GM21825 (cell line): ENCODE results near the gene SCN5A.

Experiments used
- ATAC-seq: cut with Tn5 transposase; IDR thresholded peaks from one replicate; pipeline ENCODE4 v1.9.1; 2021; ENCODE audit warnings: mild to moderate bottlenecking, moderate library complexity; ENCODE audit not compliant: unreplicated experiment

The SCN5A gene

DNA sequence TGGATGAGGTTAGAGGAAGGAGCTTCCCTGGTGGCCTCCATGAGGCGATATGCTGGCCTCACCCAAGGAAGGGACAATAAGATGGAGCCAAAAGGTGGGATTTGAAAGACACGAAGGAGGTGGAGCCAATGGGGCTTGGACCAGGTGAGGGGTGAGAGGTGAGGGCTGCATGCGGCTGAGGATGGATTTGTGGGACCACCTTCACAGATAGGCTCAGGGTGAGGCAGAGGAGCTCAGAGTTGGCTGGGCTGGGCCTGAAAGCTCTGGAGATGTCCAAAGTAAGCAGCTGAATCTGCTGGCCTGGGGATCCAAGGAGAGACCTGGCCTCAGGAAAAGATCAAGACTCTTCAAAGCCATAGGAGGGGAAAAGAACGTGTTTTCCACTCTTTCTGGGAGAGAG is 103.5 kb downstream of the SCN5A start:
- no peak for ATAC-seq

DNA sequence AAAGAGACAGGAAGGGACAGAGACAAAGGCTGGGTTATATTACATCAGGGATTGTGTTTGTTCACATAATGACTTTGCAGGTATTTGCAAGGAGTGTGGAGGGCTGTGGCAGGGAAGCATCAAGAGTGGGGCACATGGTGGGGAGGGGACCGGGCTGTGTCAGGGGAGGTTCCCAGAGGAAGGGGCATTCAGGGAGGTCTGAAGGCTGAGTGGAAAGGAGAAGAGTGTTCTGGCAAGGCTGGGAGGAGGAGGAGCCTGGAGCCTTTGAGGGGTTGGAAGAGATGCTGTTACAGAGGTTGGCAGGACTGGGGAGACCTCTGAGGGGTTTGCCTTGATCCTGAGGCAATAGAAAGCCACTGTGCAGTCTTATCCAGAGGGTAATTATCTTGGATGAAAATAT is 103.9 kb downstream of the SCN5A start:
- no peak for ATAC-seq

DNA sequence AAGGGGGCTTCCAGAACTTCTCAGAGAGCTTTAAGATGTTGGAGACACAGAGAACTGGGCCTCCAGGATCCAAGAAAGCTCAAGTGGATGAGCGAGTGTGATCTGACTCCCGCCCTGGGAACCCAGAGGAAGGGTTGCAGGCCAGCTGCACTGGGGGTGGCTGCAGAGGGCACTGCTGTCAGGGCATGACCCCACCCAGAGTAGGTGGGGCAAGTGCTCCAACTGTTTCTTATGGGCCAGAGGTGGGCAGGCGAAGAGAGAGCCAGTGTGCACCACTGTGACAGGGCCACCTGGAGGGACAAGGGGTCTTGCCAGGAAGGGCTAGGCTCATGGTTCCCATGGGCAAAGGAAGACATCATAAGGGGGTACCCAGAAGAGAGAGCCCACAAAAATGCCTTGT is 104.6 kb downstream of the SCN5A start:
- no peak for ATAC-seq

DNA sequence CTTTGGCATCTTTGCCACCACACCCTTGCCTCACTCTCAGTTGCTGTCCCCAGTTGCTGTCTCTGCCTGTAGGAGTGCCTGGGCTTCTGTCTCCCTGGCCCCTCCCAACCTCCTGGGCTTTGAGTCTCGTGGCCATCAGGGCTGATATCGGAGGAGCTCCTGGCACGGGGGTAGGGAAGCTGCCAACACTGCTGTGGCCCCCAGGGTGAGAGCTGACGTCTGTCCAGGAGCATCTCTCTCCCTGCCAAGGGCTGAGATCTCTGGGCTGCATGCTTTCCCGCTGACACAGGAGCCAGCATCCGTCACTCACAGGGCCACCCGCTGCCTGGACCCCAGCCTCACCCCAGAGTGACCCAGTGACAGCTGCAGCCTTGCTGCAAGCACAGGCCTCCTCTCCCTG is 105.9 kb downstream of the SCN5A start:
- ATAC-seq = no peak

DNA sequence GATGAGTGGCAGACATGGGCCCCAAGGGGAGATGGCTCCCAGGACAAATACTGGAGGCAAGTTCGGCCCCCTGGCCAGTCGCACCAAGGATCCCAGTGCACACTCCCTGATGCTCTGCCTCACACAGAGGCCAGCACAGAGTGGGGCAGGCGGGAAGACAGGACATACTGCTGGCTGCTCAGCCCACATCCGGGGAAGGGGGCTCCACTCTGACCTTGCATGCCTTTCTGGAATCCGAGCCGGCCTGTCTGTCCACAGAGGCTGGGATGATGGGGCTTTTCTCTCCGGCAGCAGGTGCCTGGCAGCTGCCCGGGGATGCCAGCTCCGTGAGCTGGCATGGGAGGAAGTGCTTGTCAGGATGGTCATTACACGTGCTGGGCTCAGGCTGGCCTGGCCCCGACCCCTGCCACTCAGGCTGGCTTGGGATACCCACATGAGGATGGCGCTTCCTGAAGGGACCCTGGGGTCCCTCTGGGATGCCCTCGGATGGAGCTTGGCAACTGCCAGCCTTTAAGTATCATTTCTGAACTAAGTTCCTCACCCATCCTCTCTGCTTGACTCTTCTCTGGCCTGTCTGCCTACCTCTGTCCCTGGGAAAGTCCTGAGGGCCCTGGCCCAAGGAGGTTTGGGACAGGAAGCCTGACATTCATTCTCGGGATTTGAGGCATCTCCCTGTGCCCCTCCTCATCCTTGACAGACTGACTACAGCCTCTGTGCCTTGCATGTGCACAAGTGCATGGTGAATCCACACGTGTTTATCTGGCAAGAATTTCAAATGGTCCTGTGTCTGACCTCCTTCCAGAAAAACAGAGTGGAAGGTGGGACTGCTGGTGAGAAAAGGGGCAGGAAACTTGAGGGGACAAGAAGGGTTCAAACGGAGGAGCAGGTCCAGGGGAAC is 106.8 kb downstream of the SCN5A start:
- ATAC-seq = no peak

DNA sequence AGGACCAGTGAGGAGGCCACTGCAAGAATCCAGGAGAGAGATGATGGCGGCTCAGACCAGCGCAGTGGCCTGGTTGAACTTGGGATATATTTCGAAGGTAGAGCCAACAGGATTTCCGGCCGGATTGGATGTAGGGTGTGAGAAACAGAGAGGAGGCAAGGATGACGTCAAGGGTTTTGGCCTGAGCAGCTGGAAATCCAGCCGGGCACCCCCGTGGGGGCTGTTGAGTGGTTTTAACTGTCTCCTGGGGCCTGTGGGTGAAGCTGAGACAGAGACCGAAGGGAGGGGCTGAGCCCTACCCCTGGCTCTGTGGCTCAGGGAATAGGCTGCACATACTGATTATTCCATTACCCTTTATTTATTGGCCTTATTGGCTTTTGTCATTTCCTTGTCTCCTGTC is 107.7 kb downstream of the SCN5A start:
- no peak for ATAC-seq

DNA sequence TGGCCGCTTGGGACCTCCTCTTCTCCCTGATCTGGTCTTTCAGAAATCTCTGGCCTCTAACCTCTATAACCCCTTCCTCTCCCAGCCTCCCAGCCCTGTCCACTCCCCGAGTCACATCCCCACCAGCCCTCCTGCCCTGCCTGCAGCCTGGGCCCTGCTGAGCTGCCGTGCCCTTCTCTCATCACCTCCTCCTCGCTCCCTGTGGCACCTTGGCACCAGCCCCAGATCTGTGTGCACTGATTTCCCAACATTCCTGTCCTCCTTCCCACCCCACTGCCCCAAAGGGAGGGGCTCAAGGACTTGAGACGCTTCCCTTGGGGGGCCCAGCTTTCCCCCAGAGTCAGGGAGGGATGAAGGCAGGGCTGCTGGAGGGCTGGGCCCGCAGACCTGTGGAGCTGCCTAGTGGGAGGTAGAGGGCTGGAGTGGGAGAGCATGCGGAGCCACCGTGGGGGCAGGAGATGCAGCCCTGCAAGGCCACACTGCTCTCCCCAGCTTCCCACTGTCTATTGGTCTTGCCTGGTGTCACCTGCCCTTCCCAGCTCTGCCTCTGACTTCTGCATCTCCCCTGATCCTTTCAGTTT is 110.6 kb downstream of the SCN5A start:
- no peak for ATAC-seq

DNA sequence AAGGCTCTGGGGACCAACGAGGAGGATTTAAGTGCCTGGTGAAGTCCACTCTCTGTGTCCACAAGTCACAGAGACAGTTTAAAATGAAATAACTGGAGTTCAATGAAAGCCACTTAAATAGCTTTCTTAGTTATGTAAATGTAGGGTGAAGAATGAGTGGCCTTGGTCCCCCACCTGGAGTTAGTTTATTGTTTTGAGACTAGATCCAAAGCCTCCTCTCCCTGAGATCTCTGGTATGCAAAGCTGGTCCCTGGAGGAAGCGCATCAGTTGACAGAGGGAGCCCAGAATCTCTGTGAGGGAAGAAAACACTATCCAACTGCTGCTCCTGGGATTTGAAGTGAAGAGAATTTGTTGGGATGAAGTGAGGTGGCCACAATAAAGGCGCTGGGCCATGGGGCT is 112.8 kb downstream of the SCN5A start:
- ATAC-seq = no peak

DNA sequence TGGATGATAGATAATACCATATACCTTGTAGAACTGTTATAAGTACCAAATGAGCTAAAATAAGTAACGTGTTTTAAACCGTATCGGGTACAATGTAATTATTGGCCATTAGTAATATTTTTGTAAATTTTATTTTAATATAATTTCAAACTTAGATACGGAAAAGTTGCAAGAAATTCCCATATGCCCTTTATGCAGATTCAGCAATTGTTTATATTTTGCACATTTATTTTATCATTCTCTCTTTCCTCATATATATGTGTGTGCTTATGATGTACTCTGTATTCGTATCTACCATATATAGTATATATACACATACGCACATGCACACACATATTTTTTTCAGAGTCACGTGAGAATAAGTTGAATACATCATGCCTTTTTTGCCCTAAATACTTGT is 114.9 kb downstream of the SCN5A start:
- no peak for ATAC-seq

DNA sequence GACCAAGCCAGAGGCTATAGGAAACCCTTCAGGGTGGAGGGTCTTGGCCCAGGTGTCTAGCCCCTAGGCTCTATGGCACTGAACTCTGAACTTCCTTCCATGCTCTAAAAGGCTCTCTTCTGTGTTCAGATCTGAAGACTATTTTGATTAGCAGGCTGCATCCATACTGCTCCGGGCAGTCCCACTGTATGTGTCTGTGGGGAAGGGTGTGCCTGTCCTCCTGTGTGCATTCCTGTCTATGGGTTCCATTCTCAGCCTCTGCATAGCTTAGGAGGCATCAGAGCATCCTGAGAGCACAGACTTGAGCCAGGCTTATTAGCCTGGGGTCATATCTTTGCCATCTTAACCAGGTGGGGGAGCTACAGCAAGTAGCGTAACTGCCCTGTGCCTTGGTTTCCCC is 115.3 kb downstream of the SCN5A start:
- ATAC-seq = no peak

DNA sequence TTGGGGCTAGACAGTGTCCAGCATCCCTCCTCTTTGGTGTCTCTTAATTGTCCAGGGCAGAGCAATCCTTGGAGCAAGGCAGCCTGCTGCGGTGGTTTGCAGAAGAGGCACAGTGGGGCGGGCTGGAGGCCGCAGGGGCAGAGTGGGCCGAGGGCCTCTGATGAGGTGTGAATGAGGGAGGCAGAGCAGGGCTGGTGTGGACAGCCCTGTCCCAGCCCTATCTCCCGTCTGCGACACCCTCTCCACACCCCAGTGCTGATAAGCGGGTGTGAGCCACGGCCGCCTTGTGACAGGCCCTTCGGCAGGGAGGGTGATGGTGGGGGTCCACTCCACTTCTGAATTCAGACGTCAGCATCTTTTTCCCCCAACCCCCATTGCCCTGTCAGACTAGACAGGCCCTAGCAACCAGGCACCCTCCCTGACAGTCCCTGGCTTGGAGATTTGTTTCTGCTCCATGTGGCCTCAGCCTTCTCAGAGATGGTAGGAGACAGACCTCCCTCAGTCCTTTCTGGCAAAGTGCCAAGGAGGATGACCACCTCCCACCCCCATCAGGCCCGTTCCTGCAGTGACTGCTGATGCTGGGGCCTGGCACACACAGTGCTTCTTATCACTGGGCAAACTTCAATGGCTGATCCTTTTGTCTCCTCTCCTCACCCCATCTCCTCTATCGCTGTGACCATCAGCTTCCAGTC is 116.1 kb downstream of the SCN5A start:
- no peak for ATAC-seq

DNA sequence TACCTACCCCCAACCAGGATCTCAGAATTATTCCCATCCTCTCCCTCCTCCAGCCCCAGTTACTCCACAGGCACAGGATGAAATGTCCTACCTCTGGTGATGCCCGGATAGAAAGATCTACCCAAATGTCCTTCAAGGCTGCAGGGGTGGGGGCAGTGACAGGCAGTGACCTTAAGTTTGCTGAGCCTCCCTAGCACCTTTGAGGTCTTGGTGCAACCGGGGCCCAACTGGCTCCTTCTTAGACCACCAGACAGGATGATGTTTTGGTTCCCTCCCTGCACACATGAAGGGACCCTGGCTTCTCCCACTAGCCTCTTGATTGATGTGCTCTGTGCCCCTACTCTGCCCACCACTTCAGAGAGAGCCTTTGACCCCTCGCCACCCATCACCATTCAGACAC is 117.0 kb downstream of the SCN5A start:
- ATAC-seq = no peak

DNA sequence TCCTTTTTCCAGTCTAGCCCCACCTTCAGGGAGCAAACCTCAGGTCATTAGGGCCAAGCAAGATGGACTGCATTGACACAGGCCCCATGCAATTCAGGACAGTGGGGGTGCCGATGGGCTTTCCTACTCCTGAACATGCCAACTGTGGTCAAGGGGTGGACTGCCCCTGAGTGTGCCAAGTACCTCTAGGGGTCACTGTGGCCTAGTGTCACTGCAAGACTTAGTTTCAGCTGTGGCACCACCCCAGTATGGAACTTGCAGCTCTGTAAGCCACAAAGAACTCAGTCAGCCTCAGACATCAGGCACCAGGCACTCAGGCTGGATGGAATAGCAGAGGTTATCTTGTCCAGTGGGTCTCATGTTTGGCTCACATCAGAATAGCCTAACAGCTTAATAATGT is 121.0 kb downstream of the SCN5A start:
- ATAC-seq = no peak

DNA sequence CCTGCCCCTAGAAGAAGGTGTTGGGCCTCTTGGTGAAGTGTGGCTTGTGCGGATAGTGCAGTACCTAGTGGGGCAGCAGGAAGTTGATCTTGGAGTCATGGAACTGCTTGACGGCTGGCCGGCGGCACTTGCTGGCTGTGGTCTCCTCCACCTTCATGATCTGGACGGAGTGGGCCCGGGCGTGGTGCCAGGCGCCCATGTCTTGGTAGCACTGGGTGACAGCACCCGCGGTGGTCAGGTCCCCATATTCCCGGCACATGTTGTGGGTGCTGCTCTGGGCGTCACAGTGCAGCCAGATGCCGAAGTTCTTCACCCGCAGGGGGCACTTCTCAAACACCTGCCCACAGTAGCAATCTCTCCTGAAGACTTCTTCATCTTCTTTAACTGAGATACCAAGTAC is 122.7 kb downstream of the SCN5A start:
- ATAC-seq = no peak

DNA sequence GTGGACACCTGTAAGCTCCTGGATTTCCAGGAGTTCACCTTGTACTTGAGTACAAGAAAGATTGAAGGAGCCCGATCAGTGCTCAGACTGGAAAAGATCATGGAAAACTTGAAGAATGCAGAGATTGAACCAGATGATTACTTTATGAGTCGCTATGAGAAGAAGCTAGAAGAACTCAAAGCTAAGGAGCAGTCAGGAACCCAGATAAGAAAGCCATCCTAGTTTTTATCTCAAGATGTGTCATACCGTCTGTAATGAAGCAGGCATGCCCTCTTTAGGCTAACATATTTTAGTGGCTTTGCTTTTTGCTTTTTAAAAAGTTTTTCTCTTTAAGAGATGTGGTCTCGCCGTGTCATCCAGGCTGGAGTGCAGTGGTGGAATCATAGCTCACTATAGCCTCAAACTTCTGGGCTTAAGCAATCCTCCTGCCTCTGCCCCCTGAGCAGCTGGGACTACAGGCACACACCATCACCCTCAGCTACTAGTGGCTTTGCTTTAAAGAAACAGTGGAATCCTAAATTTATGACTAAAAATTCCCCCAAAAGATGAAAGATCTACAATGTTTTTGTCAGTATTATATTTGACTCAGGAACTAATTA is 125.2 kb downstream of the SCN5A start:
- ATAC-seq = no peak

DNA sequence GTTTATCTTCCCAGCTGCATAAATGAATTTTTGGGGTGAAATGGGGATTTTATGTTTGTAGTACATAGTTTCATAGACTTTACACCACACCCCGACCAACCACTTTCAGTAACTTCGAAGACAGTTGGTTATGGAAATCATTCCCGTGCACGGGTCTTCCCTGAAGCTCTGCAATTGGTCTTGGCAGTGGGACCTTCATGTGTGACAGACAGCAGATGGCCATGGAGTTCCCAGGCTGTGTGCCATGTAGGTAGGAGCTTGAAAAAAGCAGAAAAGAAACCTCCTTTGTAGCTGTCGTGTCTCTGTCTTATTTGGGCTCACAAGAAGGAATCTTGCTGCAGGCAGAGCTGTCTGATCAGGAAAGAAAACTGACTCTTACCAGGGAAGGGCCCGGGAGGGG is 127.5 kb downstream of the SCN5A start:
- no peak for ATAC-seq

DNA sequence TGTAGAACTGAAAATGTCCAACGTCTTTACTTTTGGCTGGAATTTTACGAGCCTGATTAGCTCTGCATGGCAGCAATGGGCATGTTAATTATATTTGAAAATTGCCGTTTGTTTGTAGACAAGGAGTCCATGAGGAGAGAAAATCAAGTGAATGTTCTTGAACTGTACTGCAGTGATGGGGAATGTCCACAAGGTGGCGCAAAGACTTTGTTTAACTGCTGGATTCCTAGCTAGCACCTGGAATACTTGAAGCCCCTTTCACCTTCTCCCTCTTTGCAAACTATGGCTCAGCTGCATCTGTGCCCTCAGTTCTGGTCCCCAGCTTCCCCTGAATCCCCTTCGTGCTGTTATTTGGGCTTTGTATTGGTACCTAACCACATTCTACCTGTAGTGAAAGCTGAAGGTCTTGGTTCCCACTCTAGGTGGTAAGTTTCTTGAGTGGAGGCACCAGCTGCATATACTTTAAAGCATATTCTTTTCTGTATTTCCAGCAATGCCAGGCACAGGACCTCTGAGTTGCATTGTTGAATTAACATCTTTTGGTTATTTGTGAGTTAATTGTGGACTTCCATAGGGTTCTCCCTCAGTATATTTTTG is 128.0 kb downstream of the SCN5A start:
- no peak for ATAC-seq

DNA sequence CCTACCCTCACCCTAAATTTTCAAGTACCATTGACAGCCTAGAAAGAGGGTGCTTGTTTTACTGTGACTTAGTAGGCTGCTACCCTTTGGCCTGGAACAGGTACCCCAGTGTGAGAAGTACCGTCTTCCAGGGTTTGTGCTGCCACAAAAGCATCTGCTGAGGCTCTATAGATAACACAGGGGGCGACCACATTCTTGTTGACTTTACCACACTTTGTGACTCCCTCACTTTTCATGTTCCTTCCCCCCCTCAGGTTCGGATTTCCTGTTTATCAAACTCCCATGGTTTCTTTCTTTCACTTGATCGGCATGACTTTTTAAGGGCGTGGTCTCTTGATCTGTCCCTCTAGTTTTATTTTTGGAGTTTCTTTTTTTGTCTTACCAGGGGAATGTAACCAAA is 129.8 kb downstream of the SCN5A start:
- no peak for ATAC-seq

DNA sequence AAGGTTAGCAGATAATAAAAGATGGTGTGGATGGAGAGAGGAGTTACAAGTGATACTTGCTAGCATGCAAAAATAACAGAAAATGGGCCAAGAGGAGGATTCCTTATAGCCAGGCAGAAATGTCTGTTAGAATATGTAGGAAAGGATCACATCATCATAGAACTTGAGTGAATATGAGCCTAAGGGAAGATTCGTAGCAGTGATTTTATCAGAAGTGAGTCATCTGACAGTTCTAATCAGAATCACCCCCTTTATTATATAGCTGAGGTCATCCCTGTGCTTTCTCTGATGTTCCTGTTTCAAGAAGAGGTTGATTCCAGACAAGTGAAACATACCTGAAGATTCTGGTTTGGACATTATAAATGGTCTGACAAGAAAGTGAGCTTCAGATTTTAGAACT is 130.5 kb downstream of the SCN5A start:
- ATAC-seq = no peak

DNA sequence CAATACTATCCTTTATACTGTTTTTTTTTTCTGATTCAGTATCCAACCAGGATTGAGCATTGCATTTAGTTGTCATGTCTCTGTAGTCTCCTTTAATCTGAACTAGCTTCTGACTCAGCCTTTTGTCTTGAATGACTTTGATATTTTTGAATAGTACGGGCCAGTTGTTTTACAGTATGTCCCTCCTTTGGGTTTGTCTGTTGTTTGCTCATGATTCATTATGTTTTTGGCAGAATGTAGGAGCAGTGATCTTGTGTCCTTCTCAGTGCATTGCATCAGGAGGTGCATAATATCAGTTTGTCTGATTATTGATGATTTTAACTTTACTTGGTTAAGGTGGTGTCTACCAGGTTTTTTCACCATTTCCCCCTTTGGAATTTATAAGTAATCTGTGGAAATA is 132.8 kb downstream of the SCN5A start:
- ATAC-seq = no peak

DNA sequence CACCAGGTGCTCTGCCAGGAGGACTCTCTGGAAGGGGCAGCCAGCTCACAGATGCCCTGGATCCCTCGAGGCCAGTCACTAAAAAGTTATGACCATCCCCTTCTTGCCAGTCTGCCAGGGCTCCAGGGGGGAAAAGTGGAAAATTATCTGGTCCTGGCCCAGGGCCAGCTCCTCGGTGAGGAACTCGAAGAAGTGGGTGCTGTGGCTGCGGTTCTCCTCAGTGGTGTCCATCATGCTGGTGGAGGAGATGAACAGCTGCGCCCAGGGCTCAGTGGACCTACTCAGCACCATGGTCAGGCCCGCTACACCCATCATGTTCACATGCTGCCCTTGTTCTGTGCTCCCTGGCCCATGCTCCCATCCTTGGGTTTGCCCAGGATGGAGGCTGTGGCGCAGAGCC is 134.1 kb downstream of the SCN5A start:
- ATAC-seq = no peak
